HepG2 (cell line): ENCODE measurements around the gene IRAK4. TPM values are rescaled to one million over a fixed set of nuclear protein-coding genes. Genes with fewer than 3 reads are reported as not detected.

Experiments
- ATAC-seq: fragments of 200-7000 bp; cut with Tn5 transposase; 3 replicates; pipeline ENCODE4 v1.9.1; 2020; ENCODE audit warnings: mild to moderate bottlenecking, moderate library complexity
- BruUV-seq: library from RNA; stranded (reverse); fragments of 400-500 nt; replicated peaks from 2 replicates; lab custom pipeline; 2021; lab: Mats Ljungman, UMichigan
- CTCF ChIA-PET: fragments of 300-600 bp; formaldehyde crosslinking; extraction: SDS; loops from one replicate; lab custom pipeline; 2021; ENCODE audit warnings: low total read pairs, inconsistent platforms, low intra/inter-chr PET ratio; lab: Yijun Ruan, JAX
- POLR2A ChIA-PET: fragments of 350-600 bp; sonication (Branson Sonifier 250); formaldehyde crosslinking; loops from one replicate; lab custom pipeline; 2020; ENCODE audit warnings: antibody characterized with exemption, inconsistent platforms; lab: Yijun Ruan, JAX
- DNase-seq: peaks from one replicate; pipeline ENCODE4 v3.0.0-alpha.2; 2015; ENCODE audit warnings: low spot score
- FAIRE-seq: peaks from 3 replicates; lab custom pipeline; 2011; peaks lifted over from hg19 to GRCh38; lab: Jason Lieb, UNC
- H2AFZ ChIP-seq: one replicate; pipeline ENCODE4 v1.6.1; 2011; ENCODE audit warnings: low read length, inconsistent platforms
- H3K27ac ChIP-seq: fragments of 300-600 bp; 3 replicates; pipeline ENCODE4 v1.8.0; 2011; ENCODE audit warnings: mixed run types, mild to moderate bottlenecking, mixed read lengths, low read length, inconsistent platforms; ENCODE audit not compliant: insufficient read depth; ENCODE audit errors: extremely low read length
- H3K27me3 ChIP-seq, 2 experiments: fragments of 200-600 bp in 1 of 2; 2 replicates in 1 of 2; 3 replicates in 1 of 2; pipeline versions ENCODE4 v1.6.0 to v1.8.0; 2011; ENCODE audit warnings: low read length in 2 of 2, mild to moderate bottlenecking in 2 of 2, moderate library complexity in 2 of 2, inconsistent platforms in 1 of 2; ENCODE audit not compliant: insufficient read depth in 2 of 2, control insufficient read depth in 1 of 2
- H3K36me3 ChIP-seq, 2 experiments: fragments of 200-600 bp in 1 of 2; replicated peaks in 1 of 2; 2 replicates in 1 of 2; 3 replicates in 1 of 2; pipeline versions ENCODE4 v1.5.1 to v1.8.0; 2011; ENCODE audit warnings: low read length in 2 of 2, inconsistent platforms in 1 of 2; ENCODE audit not compliant: insufficient read depth in 2 of 2, control insufficient read depth in 1 of 2
- H3K4me1 ChIP-seq: 2 replicates; pipeline ENCODE4 v1.5.1; 2012; ENCODE audit warnings: low read length, inconsistent platforms; ENCODE audit not compliant: insufficient read depth
- H3K4me2 ChIP-seq: 2 replicates; pipeline ENCODE4 v1.6.0; 2011; ENCODE audit warnings: low read depth, low read length, inconsistent platforms
- H3K4me3 ChIP-seq, 3 experiments: fragments of 200-600 bp in 1 of 3; sonication (generic), shearing (Covaris generic) in 1 of 3; replicated peaks in 1 of 3; 2 replicates each; pipeline ENCODE4 v1.5.1; 2011 to 2016; ENCODE audit warnings: low read length in 3 of 3, inconsistent platforms in 2 of 3, low read depth in 2 of 3, mild to moderate bottlenecking in 2 of 3, control low read depth in 1 of 3, mixed read lengths in 1 of 3; ENCODE audit not compliant: insufficient read depth in 1 of 3
- H3K79me2 ChIP-seq: one replicate; pipeline ENCODE4 v1.6.1; 2011; ENCODE audit warnings: low read length, inconsistent platforms; ENCODE audit not compliant: insufficient read depth
- H3K9ac ChIP-seq: 2 replicates; pipeline ENCODE4 v1.6.0; 2011; ENCODE audit warnings: mild to moderate bottlenecking, low read depth, low read length, inconsistent platforms; ENCODE audit not compliant: insufficient read depth
- H3K9me3 ChIP-seq: 2 replicates; pipeline ENCODE4 v1.5.1; 2012; ENCODE audit warnings: mild to moderate bottlenecking, low read length
- H4K20me1 ChIP-seq: 2 replicates; pipeline ENCODE4 v1.6.0; 2011; ENCODE audit warnings: inconsistent platforms, mild to moderate bottlenecking, low read length, moderate library complexity; ENCODE audit not compliant: insufficient read depth
- AGO2 ChIP-seq: fragments of 200-400 bp; formaldehyde crosslinking; optimal IDR thresholded peaks from 2 replicates; pipeline ENCODE3; 2017; ENCODE audit warnings: mild to moderate bottlenecking, low read depth, low read length, moderate library complexity
- ASH2L ChIP-seq: fragments of 300-600, 200-600 bp; sonication (generic); IDR thresholded peaks from 2 replicates; pipeline ENCODE4 v1.7.0; 2017; ENCODE audit warnings: low read depth, mild to moderate bottlenecking, moderate library complexity, mixed read lengths, low read length; ENCODE audit not compliant: insufficient read length
- FOXA3 ChIP-seq: IDR thresholded peaks from 2 replicates; pipeline ENCODE4 v1.6.1; 2016; ENCODE audit warnings: missing genetic modification reagents, missing compliant biosample characterization
- KLF16 ChIP-seq, 2 experiments: sonication (generic) in 1 of 2; formaldehyde crosslinking in 1 of 2; IDR thresholded peaks; 2 replicates each; pipeline versions ENCODE4 v1.6.1 to v1.8.0; 2016 to 2023; ENCODE audit warnings: missing genetic modification reagents in 2 of 2, missing compliant biosample characterization in 1 of 2
- MTA1 ChIP-seq: sonication (generic); formaldehyde crosslinking; IDR thresholded peaks from 2 replicates; pipeline ENCODE4 v1.4.0; 2020; ENCODE audit warnings: missing genetic modification reagents, mild to moderate bottlenecking, borderline replicate concordance
- RARA ChIP-seq: IDR thresholded peaks from 2 replicates; pipeline ENCODE4 v1.6.1; 2016; ENCODE audit warnings: missing genetic modification reagents, missing compliant biosample characterization
- ZKSCAN5 ChIP-seq: sonication (generic); formaldehyde crosslinking; IDR thresholded peaks from 2 replicates; pipeline ENCODE4 v1.5.1; 2020; ENCODE audit warnings: mild to moderate bottlenecking, missing genetic modification reagents
- ZNF264 ChIP-seq: sonication (generic); formaldehyde crosslinking; IDR thresholded peaks from 2 replicates; pipeline ENCODE4 v1.4.0; 2020; ENCODE audit warnings: missing genetic modification reagents
- ZNF607 ChIP-seq: sonication (generic); formaldehyde crosslinking; IDR thresholded peaks from 2 replicates; pipeline ENCODE4 v1.5.1; 2020; ENCODE audit warnings: missing genetic modification reagents, mild to moderate bottlenecking, borderline replicate concordance
- ZNF782 ChIP-seq: sonication (generic); formaldehyde crosslinking; IDR thresholded peaks from 2 replicates; pipeline ENCODE4 v1.4.0; 2020; ENCODE audit warnings: missing genetic modification reagents, mild to moderate bottlenecking, borderline replicate concordance
- WGBS: methylation state at CpG from one replicate; pipeline ENCODE4 v1.1.6; 2017; ENCODE audit warnings: low lambda C conversion rate; 5-methylcytosine and 5-hydroxymethylcytosine counted together
- in situ Hi-C: cut with HindIII; loops from 2 replicates; pipeline ENCODE4 v1.10.0; 2017; ENCODE audit warnings: low pct_unique_long_range_greater_than_20kb; ENCODE audit not compliant: extremely low pct_ligation_motif_present
- intact Hi-C: fragments of 100-400 bp; cut with micrococcal nuclease; formaldehyde crosslinking; loops from one replicate; pipeline ENCODE4 v1.10.0; 2022; ENCODE audit not compliant: unreplicated experiment
- polyA plus RNA-seq, 8 experiments: library from polyadenylated mRNA; depleted of rRNA in 3 of 8; stranded (reverse) in 7 of 8; unstranded in 1 of 8; fragments of >200 nt; fragmentation: Illumina TruSeq in 4 of 8; extraction: Trizol in 4 of 8; gene quantifications; 2 replicates each; pipeline versions ENCODE4 v1.2.1 to v1.2.3, GENCODE V29; 2011 to 2016; ENCODE audit warnings: low read depth in 4 of 8, missing spikeins in 1 of 8, mixed read lengths in 1 of 8; ENCODE audit not compliant: insufficient read depth in 1 of 8
- total RNA-seq, 5 experiments: library from RNA; depleted of rRNA; stranded (reverse); fragments of >200 nt; fragmentation: Illumina TruSeq; extraction: Trizol; gene quantifications; 2 replicates each; pipeline ENCODE4 v1.2.3, GENCODE V29; 2016; ENCODE audit warnings: low read depth in 1 of 5
- TF ChIP-seq, protein P1 (sequence below): sonication (generic); IDR thresholded peaks from 2 replicates; pipeline ENCODE4 v1.6.1; 2016; ENCODE audit warnings: low read depth, borderline replicate concordance
- TF ChIP-seq, protein P2 (sequence below): sonication (generic); formaldehyde crosslinking; IDR thresholded peaks from 2 replicates; pipeline ENCODE4 v1.4.0; 2020; ENCODE audit warnings: mild to moderate bottlenecking, missing genetic modification reagents
- TF ChIP-seq, protein P3 (sequence below), 2 experiments: IDR thresholded peaks; 2 replicates each; pipeline ENCODE4 v1.6.1; 2011 to 2012; ENCODE audit warnings: low read length in 2 of 2, borderline replicate concordance in 1 of 2, low read depth in 1 of 2, mild to moderate bottlenecking in 1 of 2, moderate library complexity in 1 of 2

The IRAK4 gene
- total and polyA plus RNA-seq, 2 of the 13 experiments (the other 11 are each of a cell fraction or from before 2014, with no cell fraction given) = 6.6 to 7.1 TPM

DNA sequence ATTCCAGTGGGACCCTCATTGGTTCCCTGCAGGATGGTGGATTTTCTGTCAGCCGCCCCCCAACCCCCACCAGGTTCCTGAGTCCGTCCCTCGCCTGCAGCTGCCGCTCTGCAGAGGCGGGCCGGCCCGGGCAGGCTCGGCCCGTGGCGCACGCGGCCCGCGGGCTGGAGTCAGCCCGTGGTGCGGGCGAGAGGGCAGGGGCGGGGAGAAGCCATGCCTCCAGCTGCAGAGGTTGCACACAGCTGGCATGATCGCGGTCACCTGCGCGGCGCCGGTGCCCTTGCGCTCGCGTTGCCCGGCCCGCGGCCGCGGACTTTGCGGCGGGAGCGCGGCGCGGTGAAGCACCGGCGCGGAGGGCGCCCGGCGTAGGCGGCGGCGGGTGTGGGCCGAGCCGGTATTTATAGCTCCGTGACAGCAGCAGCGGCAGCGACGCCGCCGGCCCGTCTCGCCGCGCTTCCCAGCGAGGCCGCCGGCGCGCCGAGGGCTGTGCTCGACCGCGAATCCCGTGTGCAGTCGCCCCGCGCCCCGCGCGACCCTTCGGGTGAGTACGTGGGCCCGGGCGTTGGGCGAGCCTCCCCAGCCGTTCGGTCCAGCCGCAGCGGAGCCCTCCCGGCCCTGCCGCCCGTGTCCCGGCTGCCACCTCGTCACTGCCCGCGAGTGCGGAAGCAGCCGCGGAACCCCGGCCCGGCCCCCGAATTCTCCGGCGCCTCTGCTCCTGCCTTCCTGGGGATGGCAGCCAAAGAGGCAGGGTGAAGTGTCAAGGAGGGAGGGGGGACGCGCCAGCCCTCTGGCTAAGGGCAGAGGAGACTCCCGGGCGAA lies 77.1 kb downstream of the IRAK4 start, which contains the start of gene TMEM117 (continued):
- TF ChIP-seq, protein P1, sequence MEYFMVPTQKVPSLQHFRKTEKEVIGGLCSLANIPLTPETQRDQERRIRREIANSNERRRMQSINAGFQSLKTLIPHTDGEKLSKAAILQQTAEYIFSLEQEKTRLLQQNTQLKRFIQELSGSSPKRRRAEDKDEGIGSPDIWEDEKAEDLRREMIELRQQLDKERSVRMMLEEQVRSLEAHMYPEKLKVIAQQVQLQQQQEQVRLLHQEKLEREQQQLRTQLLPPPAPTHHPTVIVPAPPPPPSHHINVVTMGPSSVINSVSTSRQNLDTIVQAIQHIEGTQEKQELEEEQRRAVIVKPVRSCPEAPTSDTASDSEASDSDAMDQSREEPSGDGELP = no peak; the same call in 1 of the 2 replicates
- TF ChIP-seq, protein P2, sequence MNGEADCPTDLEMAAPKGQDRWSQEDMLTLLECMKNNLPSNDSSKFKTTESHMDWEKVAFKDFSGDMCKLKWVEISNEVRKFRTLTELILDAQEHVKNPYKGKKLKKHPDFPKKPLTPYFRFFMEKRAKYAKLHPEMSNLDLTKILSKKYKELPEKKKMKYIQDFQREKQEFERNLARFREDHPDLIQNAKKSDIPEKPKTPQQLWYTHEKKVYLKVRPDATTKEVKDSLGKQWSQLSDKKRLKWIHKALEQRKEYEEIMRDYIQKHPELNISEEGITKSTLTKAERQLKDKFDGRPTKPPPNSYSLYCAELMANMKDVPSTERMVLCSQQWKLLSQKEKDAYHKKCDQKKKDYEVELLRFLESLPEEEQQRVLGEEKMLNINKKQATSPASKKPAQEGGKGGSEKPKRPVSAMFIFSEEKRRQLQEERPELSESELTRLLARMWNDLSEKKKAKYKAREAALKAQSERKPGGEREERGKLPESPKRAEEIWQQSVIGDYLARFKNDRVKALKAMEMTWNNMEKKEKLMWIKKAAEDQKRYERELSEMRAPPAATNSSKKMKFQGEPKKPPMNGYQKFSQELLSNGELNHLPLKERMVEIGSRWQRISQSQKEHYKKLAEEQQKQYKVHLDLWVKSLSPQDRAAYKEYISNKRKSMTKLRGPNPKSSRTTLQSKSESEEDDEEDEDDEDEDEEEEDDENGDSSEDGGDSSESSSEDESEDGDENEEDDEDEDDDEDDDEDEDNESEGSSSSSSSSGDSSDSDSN (CRISPR knock-in tag) = peak; percentile 90; the same call in 1 of the 2 replicates
- TF ChIP-seq MTA1 (CRISPR knock-in tag) = peak; percentile 63; the same call in 1 of the 2 replicates
- peak; percentile 58; the same call in 1 of the 2 replicates for TF ChIP-seq ZNF607 (CRISPR knock-in tag)
- TF ChIP-seq ZNF264 (CRISPR knock-in tag) = 0 out of 2 replicates have a peak, but pooled peaks have one; percentile 11
- peak; percentile 39 for TF ChIP-seq AGO2

DNA sequence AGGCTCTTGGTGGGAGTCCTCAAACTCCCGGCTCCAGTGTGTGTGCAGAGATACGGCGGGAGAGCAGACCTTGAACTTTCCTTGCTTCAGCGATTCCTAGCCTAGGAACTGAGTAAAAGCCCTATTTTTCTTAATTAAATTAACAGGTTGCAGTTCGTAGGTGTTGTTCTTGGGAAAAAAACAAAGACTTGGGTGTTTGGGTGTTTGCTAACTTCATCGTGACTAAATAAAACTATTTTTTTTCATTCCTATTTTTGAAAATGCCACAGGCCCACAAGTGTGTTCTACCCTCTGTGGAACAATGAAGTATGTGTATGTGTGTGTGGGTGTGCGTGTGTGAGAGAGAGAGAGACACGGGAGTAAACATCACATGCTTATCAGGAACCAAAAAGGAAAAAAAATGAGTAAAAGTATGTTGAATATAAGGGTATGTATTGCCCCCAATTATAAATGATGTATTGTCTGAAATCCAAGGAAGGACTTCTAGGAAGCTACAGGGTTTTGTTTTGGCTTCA lies 77.8 kb downstream of the IRAK4 start:
- in situ Hi-C loops = no loop called here
- Histone ChIP-seq H3K4me2 (peak overlapping the region; percentile 85), H3K27me3 (no peaks in the 10 kb centered on the region), H3K4me1 (peaks cover 44% of the 10 kb centered on the region), H3K9ac (peak overlapping the region; percentile 84), H3K36me3 (no peaks in the 10 kb centered on the region), H3K27ac (peak overlapping the region; percentile 83), H3K79me2 (no peaks in the 10 kb centered on the region), H3K9me3 (no peaks in the 10 kb centered on the region), H2AFZ (peak overlapping the region; percentile 55), H4K20me1 (no peaks in the 10 kb centered on the region), H3K4me3 (peak overlapping the region; percentile 75 to 86 (median 76))
- POLR2A ChIA-PET = interaction anchor here (2.8 kb wide), 1 partner anchor 30 kb away, joined by 17 read pairs; the partner anchor contains the start of gene TWF1
- CTCF ChIA-PET = no interaction called here
- intact Hi-C loops = loop anchor here (1.0 to 2.0 kb wide), 4 partner anchors 31 to 78 kb away; partner anchors contain the start of genes IRAK4 and PUS7L
- BruUV-seq = no TSS peak
- ATAC-seq = peak; percentile 81
- WGBS = 4% methylated on average over 7 of the region's 8 CpGs
- FAIRE-seq = no peak
- DNase-seq = peak; percentile 43
- TF ChIP-seq KLF16 (CRISPR knock-in tag; IDR thresholded peaks at IDR 0.05) (peak in 1 of 2 experiments; percentile 38; a peak in 1 of 4 replicates), FOXA3 (CRISPR knock-in tag) (0 out of 2 replicates have a peak, but pooled peaks have one; percentile 8), ASH2L (peak; percentile 4), RARA (CRISPR knock-in tag) (0 out of 2 replicates have a peak, but pooled peaks have one; percentile 2), ZKSCAN5 (no peak), ZNF782 (CRISPR knock-in tag) (no peak)
- TF ChIP-seq, protein P3, sequence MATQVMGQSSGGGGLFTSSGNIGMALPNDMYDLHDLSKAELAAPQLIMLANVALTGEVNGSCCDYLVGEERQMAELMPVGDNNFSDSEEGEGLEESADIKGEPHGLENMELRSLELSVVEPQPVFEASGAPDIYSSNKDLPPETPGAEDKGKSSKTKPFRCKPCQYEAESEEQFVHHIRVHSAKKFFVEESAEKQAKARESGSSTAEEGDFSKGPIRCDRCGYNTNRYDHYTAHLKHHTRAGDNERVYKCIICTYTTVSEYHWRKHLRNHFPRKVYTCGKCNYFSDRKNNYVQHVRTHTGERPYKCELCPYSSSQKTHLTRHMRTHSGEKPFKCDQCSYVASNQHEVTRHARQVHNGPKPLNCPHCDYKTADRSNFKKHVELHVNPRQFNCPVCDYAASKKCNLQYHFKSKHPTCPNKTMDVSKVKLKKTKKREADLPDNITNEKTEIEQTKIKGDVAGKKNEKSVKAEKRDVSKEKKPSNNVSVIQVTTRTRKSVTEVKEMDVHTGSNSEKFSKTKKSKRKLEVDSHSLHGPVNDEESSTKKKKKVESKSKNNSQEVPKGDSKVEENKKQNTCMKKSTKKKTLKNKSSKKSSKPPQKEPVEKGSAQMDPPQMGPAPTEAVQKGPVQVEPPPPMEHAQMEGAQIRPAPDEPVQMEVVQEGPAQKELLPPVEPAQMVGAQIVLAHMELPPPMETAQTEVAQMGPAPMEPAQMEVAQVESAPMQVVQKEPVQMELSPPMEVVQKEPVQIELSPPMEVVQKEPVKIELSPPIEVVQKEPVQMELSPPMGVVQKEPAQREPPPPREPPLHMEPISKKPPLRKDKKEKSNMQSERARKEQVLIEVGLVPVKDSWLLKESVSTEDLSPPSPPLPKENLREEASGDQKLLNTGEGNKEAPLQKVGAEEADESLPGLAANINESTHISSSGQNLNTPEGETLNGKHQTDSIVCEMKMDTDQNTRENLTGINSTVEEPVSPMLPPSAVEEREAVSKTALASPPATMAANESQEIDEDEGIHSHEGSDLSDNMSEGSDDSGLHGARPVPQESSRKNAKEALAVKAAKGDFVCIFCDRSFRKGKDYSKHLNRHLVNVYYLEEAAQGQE (IDR thresholded peaks at IDR 0.05; ENCODE audit: borderline replicate concordance in 1 of 2, low read depth in 1 of 2, low read length in 2 of 2) = 0 out of 4 replicates have a peak, but pooled peaks of 1 of the 2 experiments have one; percentile 3
